Activated CD8-positive, alpha-beta memory T cell treated with anti-CD3 and anti-CD28 coated beads for 48 hours (primary cell): Measurements from ENCODE around the gene GSKIP.
A peak's percentile ranks its signal among the peaks of the same experiment; 100 is the strongest.
"Not testable (repeated sequence)": the region's sequence is repeated elsewhere in the genome, so short reads cannot be mapped to it uniquely, and the experiment has no call there.

Source experiments
- DNase-seq, 3 experiments: peaks; one replicate each; pipeline ENCODE4 v3.0.0-alpha.2; 2020; ENCODE audit warnings: low read depth in 2 of 3, low spot score in 2 of 3

Gene GSKIP

GRCh38 chr14:96362965-96363750 lies at the start of gene GSKIP, which contains the start of gene ATG2B:
Gene GSKIP, plus strand, starts transcription at chr14:96363526. Its CDS starts 18,722 bp downstream, at chr14:96382248.
Gene ATG2B, minus strand, starts transcription at chr14:96363341. Its CDS starts 365 bp downstream, at chr14:96362976.
- DNase-seq, result peak; percentile 93 to 95 (median 94)

- no peak for DNase-seq
These were observed 47.2 kb upstream of the GSKIP start for GRCh38 chr14:96316087-96316486.

GRCh38 chr14:96318836-96319235 lies 44.5 kb upstream of the GSKIP start:
- no peak for DNase-seq

GRCh38 chr14:96320605-96321004 lies 42.7 kb upstream of the GSKIP start:
- no peak for DNase-seq

- no peak for DNase-seq
These were observed 39.1 kb upstream of the GSKIP start for GRCh38 chr14:96324219-96324618.

GRCh38 chr14:96338551-96338950 lies 24.8 kb upstream of the GSKIP start:
- DNase-seq, result no peak

GRCh38 chr14:96341323-96341722 lies 22.0 kb upstream of the GSKIP start:
- DNase-seq, result no peak

- DNase-seq, result no peak
These were observed 17.7 kb upstream of the GSKIP start for GRCh38 chr14:96345669-96346068.

GRCh38 chr14:96347957-96348356 lies 15.4 kb upstream of the GSKIP start:
- DNase-seq, result not testable (repeated sequence)

- DNase-seq, result no peak
These were observed 13.8 kb upstream of the GSKIP start for GRCh38 chr14:96349286-96350075.

GRCh38 chr14:96351986-96352385 lies 11.3 kb upstream of the GSKIP start:
- DNase-seq, result no peak

- no peak for DNase-seq
These were observed 10.6 kb upstream of the GSKIP start for GRCh38 chr14:96352708-96353107.

- no peak for DNase-seq
These were observed 9.1 kb upstream of the GSKIP start for GRCh38 chr14:96354246-96354645.

- DNase-seq, result no peak
These were observed 6.1 kb upstream of the GSKIP start for GRCh38 chr14:96357216-96357615.

GRCh38 chr14:96359959-96360358 lies 3.4 kb upstream of the GSKIP start:
- DNase-seq, result no peak

- peak in 1 of 3 experiments; percentile 6 for DNase-seq
These were observed 1.0 kb upstream of the GSKIP start for GRCh38 chr14:96362071-96362964.

GRCh38 chr14:96363751-96364336 lies 518 bp downstream of the GSKIP start:
- DNase-seq, result peak in 2 of 3 experiments; percentile 2 to 18

GRCh38 chr14:96364962-96365361 lies 1.6 kb downstream of the GSKIP start:
- no peak for DNase-seq

GRCh38 chr14:96368534-96368933 lies 5.2 kb downstream of the GSKIP start:
- DNase-seq, result no peak

- no peak for DNase-seq
These were observed 7.2 kb downstream of the GSKIP start for GRCh38 chr14:96370528-96370927.

GRCh38 chr14:96373538-96373937 lies 10.2 kb downstream of the GSKIP start:
- no peak for DNase-seq
